Measurements from ENCODE around the gene WWOX. TPM values are rescaled to one million over a fixed set of nuclear protein-coding genes. Genes with fewer than 3 reads are reported as not detected.

Gene WWOX
- total and polyA plus RNA-seq, 2 donors (not counting 3 experiments of a cell fraction or from before 2014, with no cell fraction given) = 6.2 to 12.5 TPM

DNA sequence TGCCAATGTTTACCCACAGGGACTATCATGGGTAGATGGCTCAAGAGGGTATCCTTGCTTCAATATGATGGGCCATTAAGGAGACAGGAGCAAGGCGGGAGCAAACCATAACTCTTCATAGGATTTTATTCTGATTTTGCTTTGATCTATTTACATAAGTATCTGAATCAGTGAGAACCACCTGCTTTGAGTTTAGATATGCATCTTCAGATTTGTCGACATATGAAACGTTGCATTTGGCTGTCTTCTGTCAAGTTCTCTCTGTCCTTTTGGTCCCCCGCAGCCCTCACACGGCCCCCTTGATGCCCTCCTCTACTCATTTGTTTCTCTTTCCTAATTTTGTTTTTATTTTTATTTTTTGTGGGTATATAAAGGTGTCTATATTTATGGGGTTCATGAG, 16.2 kb downstream of the WWOX start:
- ChIA-PET CTCF (no interaction called here), POLR2A (no interaction called here)
- H3K36me3 ChIP-seq (ENCODE audit: control insufficient read depth in 2 of 2, extremely low read depth in 1 of 2, insufficient read depth in 2 of 2, low read length in 2 of 2) = no peaks in the 10 kb centered on the region
- H2AFZ ChIP-seq (ENCODE audit: low read depth, low read length) = no peak overlapping the region
- H3K9ac ChIP-seq (replicated peaks; ENCODE audit: extremely low read depth, insufficient read depth, low read length) = no peak overlapping the region
- no peak for DNase-seq (ENCODE audit: low read depth, low spot score)
- BruUV-seq (replicated peaks) = no TSS peak
- no peaks in the 10 kb centered on the region for H3K4me1 ChIP-seq (ENCODE audit: control insufficient read depth, extremely low read depth, insufficient read depth, low read length)
- no peaks in the 10 kb centered on the region for H3K27me3 ChIP-seq (ENCODE audit: control insufficient read depth in 2 of 2, insufficient read depth in 2 of 2, low read length in 2 of 2)
- no peaks in the 10 kb centered on the region for H3K79me2 ChIP-seq (ENCODE audit: control insufficient read depth, insufficient read depth, low read length)
- dilution Hi-C loops (cut with MboI; ENCODE audit: extremely low pct_ligation_motif_present, low sequenced_read_pairs) = no loop called here
- no peaks in the 10 kb centered on the region for H3K9me3 ChIP-seq (replicated peaks; ENCODE audit: control insufficient read depth, insufficient read depth, low read length)
- intact Hi-C loops (cut with micrococcal nuclease) = no loop called here
- no peak overlapping the region for H3K4me3 ChIP-seq (replicated peaks in 1 of 3; ENCODE audit: insufficient read depth in 1 of 3, low read depth in 1 of 3, low read length in 3 of 3)
- TF ChIP-seq EZH2 (IDR thresholded peaks at IDR 0.05; ENCODE audit: borderline replicate concordance, low read depth, low read length, severe bottlenecking) = no peak
- TF ChIP-seq, protein P1, sequence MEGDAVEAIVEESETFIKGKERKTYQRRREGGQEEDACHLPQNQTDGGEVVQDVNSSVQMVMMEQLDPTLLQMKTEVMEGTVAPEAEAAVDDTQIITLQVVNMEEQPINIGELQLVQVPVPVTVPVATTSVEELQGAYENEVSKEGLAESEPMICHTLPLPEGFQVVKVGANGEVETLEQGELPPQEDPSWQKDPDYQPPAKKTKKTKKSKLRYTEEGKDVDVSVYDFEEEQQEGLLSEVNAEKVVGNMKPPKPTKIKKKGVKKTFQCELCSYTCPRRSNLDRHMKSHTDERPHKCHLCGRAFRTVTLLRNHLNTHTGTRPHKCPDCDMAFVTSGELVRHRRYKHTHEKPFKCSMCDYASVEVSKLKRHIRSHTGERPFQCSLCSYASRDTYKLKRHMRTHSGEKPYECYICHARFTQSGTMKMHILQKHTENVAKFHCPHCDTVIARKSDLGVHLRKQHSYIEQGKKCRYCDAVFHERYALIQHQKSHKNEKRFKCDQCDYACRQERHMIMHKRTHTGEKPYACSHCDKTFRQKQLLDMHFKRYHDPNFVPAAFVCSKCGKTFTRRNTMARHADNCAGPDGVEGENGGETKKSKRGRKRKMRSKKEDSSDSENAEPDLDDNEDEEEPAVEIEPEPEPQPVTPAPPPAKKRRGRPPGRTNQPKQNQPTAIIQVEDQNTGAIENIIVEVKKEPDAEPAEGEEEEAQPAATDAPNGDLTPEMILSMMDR (IDR thresholded peaks at IDR 0.05; ENCODE audit: extremely low read depth in 1 of 2, insufficient read depth in 1 of 2, low read depth in 1 of 2, low read length in 2 of 2) = no peak
- TF ChIP-seq, protein P2, sequence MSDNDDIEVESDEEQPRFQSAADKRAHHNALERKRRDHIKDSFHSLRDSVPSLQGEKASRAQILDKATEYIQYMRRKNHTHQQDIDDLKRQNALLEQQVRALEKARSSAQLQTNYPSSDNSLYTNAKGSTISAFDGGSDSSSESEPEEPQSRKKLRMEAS (IDR thresholded peaks at IDR 0.05; ENCODE audit: insufficient read depth, insufficient read length) = no peak
- H3K27ac ChIP-seq (ENCODE audit: insufficient read depth, low read depth, low read length) = no peak overlapping the region
- no peaks in the 10 kb centered on the region for H3K9me1 ChIP-seq (replicated peaks; ENCODE audit: control insufficient read depth, extremely low read depth, insufficient read depth, low read length)
- H3K4me2 ChIP-seq (ENCODE audit: insufficient read depth, low read length) = no peak overlapping the region
- no peaks in the 10 kb centered on the region for H4K20me1 ChIP-seq (replicated peaks; ENCODE audit: control insufficient read depth, extremely low read depth, insufficient read depth, low read length)
- no peak for FAIRE-seq

DNA sequence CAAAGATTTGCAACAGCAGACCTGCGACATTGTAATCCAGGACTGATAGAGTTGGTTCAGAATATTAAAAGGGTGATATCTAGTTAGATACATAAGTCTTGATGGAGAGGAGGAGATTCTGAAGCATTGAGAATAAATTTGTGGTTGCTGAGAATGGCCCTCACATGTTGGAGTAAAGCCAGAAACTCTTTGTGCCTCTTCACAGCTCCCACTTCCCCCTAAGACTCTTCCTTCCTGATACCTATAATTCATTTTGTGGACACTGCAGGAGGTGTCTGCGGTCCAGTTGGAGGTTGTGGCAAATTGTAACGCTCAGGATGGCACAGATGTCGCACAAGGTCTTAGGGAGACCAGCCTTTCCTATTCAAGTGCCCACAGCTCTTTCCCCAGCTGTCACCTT, 17.5 kb downstream of the WWOX start:
- ChIA-PET POLR2A (no interaction called here), CTCF (interaction anchor here (0.7 kb wide), 1 partner anchor 116 kb away, joined by 3 read pairs; no protein-coding TSS in a partner anchor)
- no peak overlapping the region for H3K4me2 ChIP-seq (ENCODE audit: insufficient read depth, low read length)
- no peak overlapping the region for H3K27ac ChIP-seq (ENCODE audit: insufficient read depth, low read depth, low read length)
- H3K9ac ChIP-seq (replicated peaks; ENCODE audit: extremely low read depth, insufficient read depth, low read length) = no peak overlapping the region
- H3K9me3 ChIP-seq (replicated peaks; ENCODE audit: control insufficient read depth, insufficient read depth, low read length) = no peaks in the 10 kb centered on the region
- no peaks in the 10 kb centered on the region for H3K4me1 ChIP-seq (ENCODE audit: control insufficient read depth, extremely low read depth, insufficient read depth, low read length)
- no peaks in the 10 kb centered on the region for H3K79me2 ChIP-seq (ENCODE audit: control insufficient read depth, insufficient read depth, low read length)
- dilution Hi-C loops (cut with MboI; ENCODE audit: extremely low pct_ligation_motif_present, low sequenced_read_pairs) (no loop called here), intact Hi-C loops (cut with micrococcal nuclease) (no loop called here)
- H4K20me1 ChIP-seq (replicated peaks; ENCODE audit: control insufficient read depth, extremely low read depth, insufficient read depth, low read length) = no peaks in the 10 kb centered on the region
- no peaks in the 10 kb centered on the region for H3K9me1 ChIP-seq (replicated peaks; ENCODE audit: control insufficient read depth, extremely low read depth, insufficient read depth, low read length)
- no TSS peak for BruUV-seq (replicated peaks)
- TF ChIP-seq FOS (IDR thresholded peaks at IDR 0.05; ENCODE audit: borderline replicate concordance, insufficient read depth, low read length) (no peak), POLR2AphosphoS5 (IDR thresholded peaks at IDR 0.05; ENCODE audit: insufficient read depth, low read depth, low read length) (no peak), EZH2 (IDR thresholded peaks at IDR 0.05; ENCODE audit: borderline replicate concordance, low read depth, low read length, severe bottlenecking) (no peak), MYC (IDR thresholded peaks at IDR 0.05; ENCODE audit: low read depth, low read length) (no peak), POLR2A (IDR thresholded peaks at IDR 0.05; ENCODE audit: low read depth, low read length) (no peak), GATA2 (IDR thresholded peaks at IDR 0.05; ENCODE audit: insufficient read depth, insufficient read length, low read depth, low read length) (no peak), JUN (IDR thresholded peaks at IDR 0.05; ENCODE audit: borderline replicate concordance, insufficient read depth, insufficient read length, low read depth) (no peak)
- TF ChIP-seq, protein P1 (IDR thresholded peaks at IDR 0.05; ENCODE audit: extremely low read depth in 1 of 2, insufficient read depth in 1 of 2, low read depth in 1 of 2, low read length in 2 of 2) = no peak
- TF ChIP-seq, protein P2 (IDR thresholded peaks at IDR 0.05; ENCODE audit: insufficient read depth, insufficient read length) = no peak
- no peaks in the 10 kb centered on the region for H3K36me3 ChIP-seq (ENCODE audit: control insufficient read depth in 2 of 2, extremely low read depth in 1 of 2, insufficient read depth in 2 of 2, low read length in 2 of 2)
- no peak overlapping the region for H2AFZ ChIP-seq (ENCODE audit: low read depth, low read length)
- no peak overlapping the region for H3K4me3 ChIP-seq (replicated peaks in 1 of 3; ENCODE audit: insufficient read depth in 1 of 3, low read depth in 1 of 3, low read length in 3 of 3)
- no peak for DNase-seq (ENCODE audit: low read depth, low spot score)
- no peak for FAIRE-seq
- H3K27me3 ChIP-seq (ENCODE audit: control insufficient read depth in 2 of 2, insufficient read depth in 2 of 2, low read length in 2 of 2) = no peaks in the 10 kb centered on the region
